ENCODE measurements around the gene BOD1. TPM values are rescaled to one million over a fixed set of nuclear protein-coding genes. Genes with fewer than 3 reads are reported as not detected.
"Not testable (repeated sequence)": the region's sequence is repeated elsewhere in the genome, so short reads cannot be mapped to it uniquely, and the experiment has no call there.

Gene BOD1
- total RNA-seq, 1 donor from 2014 or later, result 106 TPM

DNA sequence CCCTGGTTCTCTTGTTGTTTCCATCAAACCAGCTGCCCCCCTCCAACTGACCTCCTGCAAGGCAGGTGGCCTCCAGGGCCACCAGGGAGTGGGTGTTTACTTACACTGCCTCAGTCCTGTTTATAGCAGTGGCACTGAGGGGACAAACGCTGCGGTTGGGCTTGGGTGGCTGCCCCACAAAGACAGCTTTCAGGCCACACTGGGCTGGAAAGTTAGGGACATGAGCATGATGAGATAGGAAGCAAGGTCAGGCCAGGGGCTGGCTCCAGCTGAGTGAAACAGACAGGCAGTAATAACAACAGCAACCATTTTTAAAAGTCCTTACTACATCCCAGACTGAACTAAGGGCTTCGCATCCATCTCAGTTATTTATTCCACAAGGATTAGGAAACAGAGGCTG lies 20.6 kb downstream of the BOD1 start:
- Histone ChIP-seq H3K36me3 (ENCODE audit: control insufficient read depth, insufficient read depth, low read length) (no peaks in the 10 kb centered on the region), H3K27me3 (ENCODE audit: control insufficient read depth, insufficient read depth, low read length) (no peaks in the 10 kb centered on the region), H3K4me3 (ENCODE audit: low read depth, low read length) (no peak overlapping the region)
- FAIRE-seq, result no peak
- TF ChIP-seq, protein P1, sequence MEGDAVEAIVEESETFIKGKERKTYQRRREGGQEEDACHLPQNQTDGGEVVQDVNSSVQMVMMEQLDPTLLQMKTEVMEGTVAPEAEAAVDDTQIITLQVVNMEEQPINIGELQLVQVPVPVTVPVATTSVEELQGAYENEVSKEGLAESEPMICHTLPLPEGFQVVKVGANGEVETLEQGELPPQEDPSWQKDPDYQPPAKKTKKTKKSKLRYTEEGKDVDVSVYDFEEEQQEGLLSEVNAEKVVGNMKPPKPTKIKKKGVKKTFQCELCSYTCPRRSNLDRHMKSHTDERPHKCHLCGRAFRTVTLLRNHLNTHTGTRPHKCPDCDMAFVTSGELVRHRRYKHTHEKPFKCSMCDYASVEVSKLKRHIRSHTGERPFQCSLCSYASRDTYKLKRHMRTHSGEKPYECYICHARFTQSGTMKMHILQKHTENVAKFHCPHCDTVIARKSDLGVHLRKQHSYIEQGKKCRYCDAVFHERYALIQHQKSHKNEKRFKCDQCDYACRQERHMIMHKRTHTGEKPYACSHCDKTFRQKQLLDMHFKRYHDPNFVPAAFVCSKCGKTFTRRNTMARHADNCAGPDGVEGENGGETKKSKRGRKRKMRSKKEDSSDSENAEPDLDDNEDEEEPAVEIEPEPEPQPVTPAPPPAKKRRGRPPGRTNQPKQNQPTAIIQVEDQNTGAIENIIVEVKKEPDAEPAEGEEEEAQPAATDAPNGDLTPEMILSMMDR (IDR thresholded peaks at IDR 0.05; ENCODE audit: insufficient read depth, low read length, severe bottlenecking), result no peak
- DNase-seq (ENCODE audit: low read depth), result no peak

DNA sequence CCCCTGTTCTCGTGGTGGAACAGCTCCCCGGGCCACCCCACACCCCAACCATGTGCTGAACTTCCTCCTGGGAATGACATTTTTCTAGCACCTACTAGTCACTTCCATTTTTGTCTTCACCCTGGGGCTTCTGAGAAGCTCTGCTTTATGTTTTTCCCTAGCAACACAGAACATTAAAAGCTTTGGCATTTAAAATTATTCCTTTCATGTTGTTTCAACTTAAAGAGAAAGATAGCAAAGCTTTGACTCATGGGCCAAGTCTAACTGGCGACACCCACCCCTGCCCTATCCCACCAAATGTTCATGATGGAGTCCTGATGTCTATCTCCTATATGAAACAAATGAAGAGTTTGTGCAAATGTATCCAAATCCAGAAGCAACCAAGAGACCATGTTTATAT lies 22.4 kb downstream of the BOD1 start:
- Histone ChIP-seq H3K27me3 (ENCODE audit: control insufficient read depth, insufficient read depth, low read length) (no peaks in the 10 kb centered on the region), H3K36me3 (ENCODE audit: control insufficient read depth, insufficient read depth, low read length) (no peaks in the 10 kb centered on the region), H3K4me3 (ENCODE audit: low read depth, low read length) (no peak overlapping the region)
- FAIRE-seq, result no peak
- TF ChIP-seq, protein P1 (IDR thresholded peaks at IDR 0.05; ENCODE audit: insufficient read depth, low read length, severe bottlenecking), result no peak
- no peak for DNase-seq (ENCODE audit: low read depth)

DNA sequence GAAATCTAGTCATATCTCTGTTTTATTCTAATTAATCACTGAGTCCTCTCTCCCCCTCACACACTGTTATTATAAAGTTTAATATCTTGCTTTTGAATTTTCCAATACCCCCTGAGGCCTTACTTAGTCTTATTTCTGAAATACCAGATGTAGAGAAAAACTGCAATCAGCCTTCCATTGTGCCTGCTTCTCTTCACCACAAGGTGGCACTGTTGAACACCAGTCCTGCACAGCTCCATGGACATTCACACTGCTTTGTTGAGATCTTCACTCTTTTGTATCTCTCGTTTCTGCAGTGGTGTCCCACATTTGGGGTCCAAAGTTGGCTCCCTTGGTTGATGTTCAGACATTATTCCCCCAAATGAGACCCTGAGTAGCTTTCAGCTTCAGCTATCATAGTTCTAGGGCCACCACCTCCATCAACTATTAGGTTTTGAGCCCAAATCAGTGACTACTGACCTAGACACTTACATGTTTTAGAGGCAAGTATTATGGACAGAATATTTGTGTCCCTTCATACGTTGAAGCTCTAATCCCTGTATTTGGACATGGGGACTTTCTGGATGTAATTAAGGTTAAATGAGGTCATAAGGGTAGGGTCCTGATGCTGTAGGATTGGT lies 24.3 kb downstream of the BOD1 start:
- H3K4me3 ChIP-seq (ENCODE audit: low read depth, low read length), result no peak overlapping the region
- FAIRE-seq (no peak), DNase-seq (ENCODE audit: low read depth) (no peak)
- H3K27me3 ChIP-seq (ENCODE audit: control insufficient read depth, insufficient read depth, low read length), result no peaks in the 10 kb centered on the region
- TF ChIP-seq, protein P1 (IDR thresholded peaks at IDR 0.05; ENCODE audit: insufficient read depth, low read length, severe bottlenecking), result peak; percentile 44
- H3K36me3 ChIP-seq (ENCODE audit: control insufficient read depth, insufficient read depth, low read length), result no peaks in the 10 kb centered on the region

DNA sequence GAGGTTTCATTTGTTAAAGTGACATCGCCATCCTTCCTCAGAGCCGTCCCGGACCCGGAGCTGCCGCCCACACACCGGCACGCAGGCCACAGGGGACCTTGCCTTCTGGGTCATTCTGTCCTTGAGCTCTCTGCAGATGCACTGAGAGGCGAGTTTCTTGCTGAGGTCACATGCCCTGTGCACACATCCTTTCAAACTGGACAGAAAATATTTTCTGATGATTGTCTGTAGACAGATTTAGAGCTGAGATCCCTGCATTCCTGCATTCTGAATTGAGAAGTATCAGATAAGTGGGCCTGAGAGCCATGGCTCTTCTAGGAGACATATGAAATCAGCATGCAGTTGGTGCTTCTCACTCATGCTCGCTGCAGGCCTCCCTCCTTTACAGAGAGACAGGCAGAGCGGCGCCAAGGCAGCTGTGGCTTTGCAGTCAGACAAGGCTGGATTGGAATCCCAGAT lies 25.4 kb downstream of the BOD1 start:
- TF ChIP-seq, protein P1 (IDR thresholded peaks at IDR 0.05; ENCODE audit: insufficient read depth, low read length, severe bottlenecking), result no peak
- Histone ChIP-seq H3K4me3 (ENCODE audit: low read depth, low read length) (no peak overlapping the region), H3K27me3 (ENCODE audit: control insufficient read depth, insufficient read depth, low read length) (no peaks in the 10 kb centered on the region), H3K36me3 (ENCODE audit: control insufficient read depth, insufficient read depth, low read length) (no peaks in the 10 kb centered on the region)
- DNase-seq (ENCODE audit: low read depth) (no peak), FAIRE-seq (no peak)

DNA sequence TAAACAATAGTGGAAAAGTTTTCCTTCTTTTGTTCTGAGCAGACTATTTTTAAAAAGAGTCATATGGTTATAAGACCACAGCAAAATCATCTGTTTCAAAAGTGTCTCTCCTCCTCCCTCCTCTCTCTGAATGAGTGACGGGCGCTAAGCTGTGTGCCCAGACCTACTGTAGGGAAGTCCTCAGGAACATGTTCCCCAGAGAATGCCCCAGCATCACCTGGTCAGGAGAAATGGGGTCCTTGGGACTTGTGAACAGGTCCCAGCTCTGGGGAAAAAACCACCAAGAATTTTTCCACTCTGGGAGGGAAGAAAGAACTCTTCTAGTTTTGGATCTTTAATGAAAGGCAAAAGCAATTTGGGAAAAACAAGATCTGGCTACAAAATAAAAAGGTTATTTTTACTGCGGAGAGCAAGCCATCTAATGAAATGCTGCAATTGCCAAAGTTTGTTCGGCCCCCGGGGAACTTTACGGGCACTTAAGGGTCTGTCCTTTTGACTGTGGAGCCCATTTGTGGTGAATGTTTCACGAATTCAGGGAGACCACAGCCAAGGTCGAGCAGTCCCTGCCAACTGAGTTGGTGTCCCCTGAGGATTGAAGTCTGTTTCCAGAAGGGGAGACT lies 25.9 kb downstream of the BOD1 start:
- Histone ChIP-seq H3K4me3 (ENCODE audit: low read depth, low read length) (no peak overlapping the region), H3K27me3 (ENCODE audit: control insufficient read depth, insufficient read depth, low read length) (no peaks in the 10 kb centered on the region), H3K36me3 (ENCODE audit: control insufficient read depth, insufficient read depth, low read length) (no peaks in the 10 kb centered on the region)
- TF ChIP-seq, protein P1 (IDR thresholded peaks at IDR 0.05; ENCODE audit: insufficient read depth, low read length, severe bottlenecking), result no peak
- DNase-seq (ENCODE audit: low read depth), result no peak
- no peak for FAIRE-seq

DNA sequence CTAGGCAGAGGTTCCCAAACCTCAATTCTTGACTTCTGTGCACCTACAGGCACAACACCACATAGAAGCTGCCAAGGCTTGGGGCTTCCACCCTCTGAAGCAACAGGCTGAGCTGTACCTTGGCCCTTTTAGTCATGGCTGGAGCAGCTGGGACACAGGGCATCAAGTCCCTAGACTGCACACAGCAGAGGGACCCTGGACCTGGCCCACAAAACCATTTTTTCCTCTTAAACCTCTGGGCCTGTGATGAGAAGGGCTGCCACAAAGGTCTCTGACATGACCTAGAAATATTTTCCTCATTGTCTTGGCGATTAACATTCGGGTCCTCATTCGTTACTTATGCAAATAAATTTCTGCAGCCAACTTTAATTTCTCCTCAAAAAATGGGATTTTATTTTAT lies 30.3 kb downstream of the BOD1 start:
- not testable (repeated sequence) for H3K27me3 ChIP-seq (ENCODE audit: control insufficient read depth, insufficient read depth, low read length); FAIRE-seq; DNase-seq (ENCODE audit: low read depth)

More for the DNA sequence above, 30.3 kb downstream of the BOD1 start:
- H3K4me3 ChIP-seq (ENCODE audit: low read depth, low read length); H3K36me3 ChIP-seq (ENCODE audit: control insufficient read depth, insufficient read depth, low read length): not testable (repeated sequence)

Data from bronchial epithelial cell (primary cell).